GM12872 (cell line): ENCODE results near the gene PVALEF.

Source experiments
- CTCF ChIP-seq: IDR thresholded peaks from 3 replicates; pipeline ENCODE4 v1.5.1; 2011; ENCODE audit warnings: low read depth, mild to moderate bottlenecking, low read length, moderate library complexity; ENCODE audit not compliant: insufficient read depth

Gene PVALEF

GRCh38 chr17:81136366-81136765 lies 28.9 kb upstream of the PVALEF start:
- TF ChIP-seq CTCF, result no peak

GRCh38 chr17:81137248-81137647 lies 28.1 kb upstream of the PVALEF start:
- no peak for TF ChIP-seq CTCF

- no peak for TF ChIP-seq CTCF
These were observed 27.2 kb upstream of the PVALEF start for GRCh38 chr17:81138083-81138482.

DNA sequence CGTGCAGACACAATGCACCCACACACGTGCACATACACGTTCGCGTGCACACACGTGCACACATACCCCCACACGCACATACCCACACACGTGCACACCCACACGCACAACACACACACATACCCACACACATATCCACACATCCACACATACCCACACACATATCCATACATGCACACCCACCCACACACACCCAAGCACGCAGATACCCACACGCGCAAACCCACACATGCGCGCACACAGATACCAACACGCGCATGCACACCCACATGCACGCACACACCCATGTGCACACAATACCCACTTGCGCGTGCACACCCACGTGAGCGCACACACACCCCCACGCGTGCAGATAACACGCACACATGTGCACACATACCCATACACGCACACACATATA lies 26.8 kb upstream of the PVALEF start:
- TF ChIP-seq CTCF, result no peak

DNA sequence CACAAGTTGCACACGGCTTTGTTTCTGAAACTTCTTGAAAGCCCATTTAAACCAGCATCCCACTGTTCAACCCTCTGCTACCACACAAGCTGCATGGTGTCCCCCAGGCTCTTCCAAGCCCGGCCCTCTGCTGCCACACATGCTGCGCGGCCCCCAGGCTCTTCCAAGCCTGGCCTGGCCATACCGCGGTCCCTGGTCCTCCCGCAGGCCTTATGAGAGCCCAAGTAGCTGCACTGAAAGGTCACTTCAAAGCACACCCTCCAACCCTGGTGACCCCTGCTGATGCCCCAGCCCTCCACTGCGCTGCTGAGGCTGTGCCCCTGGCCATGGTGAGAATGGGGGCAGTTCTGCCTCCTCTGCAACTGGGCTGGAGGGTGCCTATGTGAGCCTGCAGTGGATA lies 25.9 kb upstream of the PVALEF start:
- TF ChIP-seq CTCF, result no peak

DNA sequence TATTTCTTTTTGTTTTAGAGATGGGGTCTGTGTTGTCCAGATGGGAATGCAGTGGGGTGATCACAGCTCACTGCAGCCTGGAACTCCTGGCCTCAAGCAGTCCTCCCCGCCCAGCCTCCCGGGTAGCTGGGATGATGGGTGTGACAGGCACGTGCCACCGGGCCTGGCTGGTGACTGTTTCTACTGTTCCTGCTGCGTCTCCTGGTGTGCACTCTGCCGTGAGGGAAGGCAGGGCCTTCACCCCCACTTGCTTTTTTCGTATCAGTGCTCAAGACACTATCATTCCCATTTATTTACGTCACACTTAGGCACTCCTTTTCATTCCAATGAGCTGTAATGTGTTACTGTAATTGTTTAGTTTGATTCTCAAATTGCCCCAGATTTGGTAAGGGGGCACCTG lies 25.3 kb upstream of the PVALEF start:
- no peak for TF ChIP-seq CTCF

DNA sequence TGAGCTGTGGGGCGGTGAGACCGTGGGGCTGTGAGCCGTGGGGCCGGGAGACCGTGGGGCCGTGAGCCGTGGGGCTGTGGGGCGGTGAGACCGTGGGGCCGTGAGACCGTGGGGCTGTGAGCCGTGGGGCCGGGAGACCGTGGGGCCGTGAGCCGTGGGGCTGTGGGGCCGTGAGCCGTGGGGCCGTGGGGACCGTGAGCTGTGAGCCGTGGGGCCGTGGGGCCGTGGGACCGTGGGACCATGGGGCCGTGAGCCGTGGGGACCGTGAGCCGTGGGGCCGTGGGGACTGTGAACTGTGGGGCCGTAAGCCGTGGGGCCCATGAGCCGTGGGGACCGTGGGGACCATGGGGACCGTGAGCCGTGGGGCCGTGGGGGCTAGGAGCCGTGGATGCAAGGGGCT lies 24.6 kb upstream of the PVALEF start:
- TF ChIP-seq CTCF, result no peak

DNA sequence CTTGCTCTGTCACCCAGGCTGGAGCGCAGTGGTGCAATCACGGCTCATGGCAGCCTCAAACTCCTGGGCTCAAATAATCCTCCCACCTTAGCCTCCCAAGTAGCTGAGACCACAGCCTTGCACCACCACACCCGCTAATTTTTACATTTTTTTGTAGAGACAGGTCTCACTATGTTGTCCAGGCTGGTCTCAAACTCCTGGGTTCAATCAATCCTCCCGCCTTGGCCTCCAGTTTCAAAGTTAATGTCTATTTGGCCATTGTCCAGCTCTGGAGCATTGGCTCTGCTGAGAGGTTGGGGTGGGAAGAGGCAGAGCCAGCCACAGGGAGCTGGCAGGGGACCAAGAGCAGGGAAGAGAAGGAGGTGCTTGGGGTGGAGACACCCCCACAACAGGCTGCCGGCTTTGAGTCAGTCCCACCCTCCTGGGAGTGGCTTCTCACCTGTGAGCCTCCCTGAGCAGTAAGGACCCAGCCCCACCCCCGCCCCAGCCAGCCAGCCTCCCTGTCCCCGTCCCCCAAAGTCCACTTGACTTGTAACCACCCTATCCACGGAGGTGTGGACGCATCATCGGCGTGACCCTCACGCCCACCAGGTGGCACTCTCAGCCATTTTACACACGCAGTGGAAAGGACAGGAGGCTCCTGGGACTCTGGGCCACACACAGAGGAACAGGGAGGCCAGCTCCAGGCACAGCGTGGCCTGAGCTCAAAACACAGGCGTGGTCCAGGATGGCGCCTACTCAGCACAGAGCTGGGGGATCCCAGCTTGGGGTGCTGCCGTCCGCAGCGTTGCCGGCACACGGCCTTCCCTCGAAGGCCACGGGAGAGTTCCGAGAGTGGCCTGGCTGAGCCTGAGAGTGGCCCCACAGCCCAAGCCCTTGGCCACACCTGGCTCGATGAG lies 22.8 kb upstream of the PVALEF start:
- TF ChIP-seq CTCF, result peak; percentile 66
